ENCODE data around the gene TECR. TPM values are rescaled to one million over a fixed set of nuclear protein-coding genes. Genes with fewer than 3 reads are reported as not detected.
"Not testable (repeated sequence)": the region's sequence is repeated elsewhere in the genome, so short reads cannot be mapped to it uniquely, and the experiment has no call there.

Gene TECR
- total RNA-seq, 1 experiment from 2014 or later, result 164 TPM

DNA sequence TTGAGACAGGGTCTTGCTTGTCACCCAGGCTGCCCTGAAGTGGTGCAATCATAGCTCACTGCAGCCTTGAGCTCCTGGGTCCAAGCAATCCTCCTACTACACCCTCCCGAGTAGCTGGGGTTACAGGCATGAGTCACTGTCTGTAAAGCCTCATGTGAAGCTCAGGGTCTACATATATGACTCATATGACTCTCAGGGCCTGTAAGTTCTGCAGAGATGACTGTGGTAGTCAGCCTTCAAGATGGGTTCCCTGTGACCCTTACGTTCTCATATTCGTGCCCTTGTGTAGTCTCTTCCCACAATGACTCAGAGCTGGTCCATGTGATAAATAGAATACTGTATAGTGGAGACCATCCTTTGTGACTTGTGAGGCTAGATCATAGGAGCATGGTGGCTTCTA lies 55.8 kb downstream of the TECR start:
- not testable (repeated sequence) for H2AFZ ChIP-seq (ENCODE audit: low read length); H3K27ac Mint-ChIP-seq; H2BK5ac ChIP-seq (ENCODE audit: insufficient read length, low read length); H4K20me1 ChIP-seq (ENCODE audit: control insufficient read depth, insufficient read depth, insufficient read length); H4K8ac ChIP-seq (replicated peaks; ENCODE audit: insufficient read length, low read depth, low read length); H3K14ac ChIP-seq (ENCODE audit: insufficient read depth, low read length); H2BK120ac ChIP-seq (ENCODE audit: low read depth, low read length, poor library complexity, severe bottlenecking); H4K91ac ChIP-seq (ENCODE audit: insufficient read length, low read depth, low read length); H3K23ac ChIP-seq (ENCODE audit: insufficient read length, low read depth, low read length); H3K4me3 Mint-ChIP-seq; H3K18ac ChIP-seq (ENCODE audit: insufficient read length, low read depth, low read length); H3K9me3 ChIP-seq (ENCODE audit: control insufficient read depth, low read depth, low read length); H4K5ac ChIP-seq (ENCODE audit: insufficient read length, low read depth, low read length); H2AK5ac ChIP-seq (ENCODE audit: insufficient read length, low read length); H2BK20ac ChIP-seq (ENCODE audit: low read depth, low read length, poor library complexity, severe bottlenecking); H3K36me3 Mint-ChIP-seq (ENCODE audit: insufficient read depth in 1 of 3, low read depth in 3 of 3); H3K4me2 ChIP-seq (ENCODE audit: insufficient read depth, insufficient read length, low read length); H3K9ac ChIP-seq (ENCODE audit: extremely low read depth, insufficient read length, low read length); H3K4ac ChIP-seq (ENCODE audit: low read depth, low read length); H2BK12ac ChIP-seq (ENCODE audit: insufficient read length, low read depth, low read length); H3K79me1 ChIP-seq (ENCODE audit: insufficient read depth, low read depth, low read length, poor library complexity, severe bottlenecking); H3K27me3 Mint-ChIP-seq (ENCODE audit: low read depth); H3K4me1 ChIP-seq (ENCODE audit: insufficient read depth, low read length); DNase-seq; H3K56ac ChIP-seq (ENCODE audit: insufficient read length, low read depth, low read length); H3K27ac ChIP-seq (ENCODE audit: insufficient read length, low read depth, low read length); H3K23me2 ChIP-seq (ENCODE audit: insufficient read length, low read depth, low read length, poor library complexity, severe bottlenecking); H3K27me3 ChIP-seq (ENCODE audit: insufficient read depth, low read length); H3K4me1 Mint-ChIP-seq; H3T11ph ChIP-seq (ENCODE audit: low read length); H2BK15ac ChIP-seq (ENCODE audit: low read depth, low read length); H3K79me2 ChIP-seq (ENCODE audit: insufficient read depth, low read length)
- H3K9me3 Mint-ChIP-seq, result peaks cover 2 to 58% of the 10 kb centered on the region in 2 experiments; a peak in 3 of 5 replicates
- WGBS (ENCODE audit: extremely low coverage, insufficient read length, low lambda C conversion rate), result no CpG with 5 or more reads among the region's 3 CpGs

DNA sequence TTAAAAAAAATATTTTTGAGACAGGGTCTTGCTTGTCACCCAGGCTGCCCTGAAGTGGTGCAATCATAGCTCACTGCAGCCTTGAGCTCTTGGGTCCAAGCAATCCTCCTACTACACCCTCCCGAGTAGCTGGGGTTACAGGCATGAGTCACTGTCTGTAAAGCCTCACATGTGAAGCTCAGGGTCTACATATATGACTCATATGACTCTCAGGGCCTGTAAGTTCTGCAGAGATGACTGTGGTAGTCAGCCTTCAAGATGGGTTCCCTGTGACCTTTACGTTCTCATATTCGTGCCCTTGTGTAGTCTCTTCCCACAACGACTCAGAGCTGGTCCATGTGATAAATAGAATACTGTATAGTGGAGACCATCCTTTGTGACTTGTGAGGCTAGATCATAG lies 60.0 kb downstream of the TECR start:
- H3K9me3 ChIP-seq (ENCODE audit: control insufficient read depth, low read depth, low read length); H3K27me3 Mint-ChIP-seq (ENCODE audit: low read depth); H2AFZ ChIP-seq (ENCODE audit: low read length); H3K79me2 ChIP-seq (ENCODE audit: insufficient read depth, low read length); H3K4me1 Mint-ChIP-seq; H4K8ac ChIP-seq (replicated peaks; ENCODE audit: insufficient read length, low read depth, low read length); H3K4me2 ChIP-seq (ENCODE audit: insufficient read depth, insufficient read length, low read length); H3K56ac ChIP-seq (ENCODE audit: insufficient read length, low read depth, low read length); H3K79me1 ChIP-seq (ENCODE audit: insufficient read depth, low read depth, low read length, poor library complexity, severe bottlenecking); H3K9ac ChIP-seq (ENCODE audit: extremely low read depth, insufficient read length, low read length); H3K4me1 ChIP-seq (ENCODE audit: insufficient read depth, low read length); H3K27ac ChIP-seq (ENCODE audit: insufficient read length, low read depth, low read length); H3K18ac ChIP-seq (ENCODE audit: insufficient read length, low read depth, low read length); H2AK5ac ChIP-seq (ENCODE audit: insufficient read length, low read length); H3K23ac ChIP-seq (ENCODE audit: insufficient read length, low read depth, low read length); H3K27me3 ChIP-seq (ENCODE audit: insufficient read depth, low read length); H4K20me1 ChIP-seq (ENCODE audit: control insufficient read depth, insufficient read depth, insufficient read length); H2BK20ac ChIP-seq (ENCODE audit: low read depth, low read length, poor library complexity, severe bottlenecking); H3K4ac ChIP-seq (ENCODE audit: low read depth, low read length); H4K91ac ChIP-seq (ENCODE audit: insufficient read length, low read depth, low read length); H3K36me3 Mint-ChIP-seq (ENCODE audit: insufficient read depth in 1 of 3, low read depth in 3 of 3); H3K4me3 Mint-ChIP-seq; H2BK12ac ChIP-seq (ENCODE audit: insufficient read length, low read depth, low read length); H3K14ac ChIP-seq (ENCODE audit: insufficient read depth, low read length); H3T11ph ChIP-seq (ENCODE audit: low read length); H4K5ac ChIP-seq (ENCODE audit: insufficient read length, low read depth, low read length); H2BK5ac ChIP-seq (ENCODE audit: insufficient read length, low read length); H2BK120ac ChIP-seq (ENCODE audit: low read depth, low read length, poor library complexity, severe bottlenecking); DNase-seq; H3K23me2 ChIP-seq (ENCODE audit: insufficient read length, low read depth, low read length, poor library complexity, severe bottlenecking); H2BK15ac ChIP-seq (ENCODE audit: low read depth, low read length); H3K27ac Mint-ChIP-seq: not testable (repeated sequence)
- peaks cover 7 to 67% of the 10 kb centered on the region in 2 experiments for H3K9me3 Mint-ChIP-seq
- no CpG with 5 or more reads among the region's 4 CpGs for WGBS (ENCODE audit: extremely low coverage, insufficient read length, low lambda C conversion rate)

Data from H9 (cell line).